Measurements from ENCODE around the gene ZMYM4.
A peak's percentile ranks its signal among the peaks of the same experiment; 100 is the strongest.

The ZMYM4 gene

GRCh38 chr1:35261412-35262120 lies 6.9 kb upstream of the ZMYM4 start:
- Histone ChIP-seq H3K4me1 (ENCODE audit: control extremely low read depth in 1 of 4, control insufficient read depth in 4 of 4, insufficient read depth in 4 of 4, low read length in 3 of 4) (peaks cover 0 to 20% (median 16%) of the 10 kb centered on the region in 4 experiments), H3K27me3 (replicated peaks in 2 of 5; ENCODE audit: control insufficient read depth in 4 of 5, insufficient read depth in 5 of 5, low read length in 4 of 5) (no peaks in the 10 kb centered on the region), H3K27ac (ENCODE audit: insufficient read depth in 1 of 2, low read depth in 1 of 2, low read length in 2 of 2, poor library complexity in 1 of 2, severe bottlenecking in 2 of 2) (no peak overlapping the region), H3K36me3 (ENCODE audit: control insufficient read depth in 4 of 4, insufficient read depth in 4 of 4, low read length in 3 of 4) (no peaks in the 10 kb centered on the region), H3K9me3 (ENCODE audit: control extremely low read depth in 1 of 5, control insufficient read depth in 4 of 5, insufficient read depth in 2 of 5, low read depth in 1 of 5, low read length in 4 of 5) (no peaks in the 10 kb centered on the region), H3K4me3 (ENCODE audit: control insufficient read depth in 1 of 7, extremely low read depth in 1 of 7, insufficient read depth in 4 of 7, low read depth in 2 of 7, low read length in 6 of 7) (no peak overlapping the region)
- ChIA-PET CTCF (no interaction called here), POLR2A (interaction anchor here (0.6 kb wide), 1 partner anchor 216 kb away, joined by 3 read pairs; no protein-coding TSS in a partner anchor)
- 100% methylated on average over 1 of the region's 4 CpGs for WGBS (ENCODE audit: insufficient coverage)
- no peak for DNase-seq

DNA sequence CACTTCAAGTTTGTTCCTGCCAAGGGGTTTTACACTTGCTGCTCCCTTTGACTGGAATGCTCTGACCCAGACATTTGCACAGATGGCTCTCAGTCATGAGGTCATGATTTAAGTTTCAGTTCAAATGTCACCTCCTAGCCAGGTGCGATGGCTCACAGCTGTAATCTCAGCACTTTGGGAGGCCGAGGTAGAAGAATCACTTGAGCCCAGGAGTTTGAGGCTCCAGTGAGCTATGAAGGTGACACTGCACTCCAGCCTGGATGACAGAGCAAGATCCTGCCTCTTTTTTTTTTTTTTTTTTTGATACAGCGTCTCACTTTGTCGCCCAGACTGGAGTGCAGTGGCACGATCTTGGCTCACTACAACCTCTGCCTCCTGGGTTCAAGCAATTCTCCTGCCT lies 4.5 kb upstream of the ZMYM4 start:
- peak in 1 of 3 donors; percentile 19 for DNase-seq
- no peak overlapping the region for H3K27ac ChIP-seq (ENCODE audit: insufficient read depth in 1 of 2, low read depth in 1 of 2, low read length in 2 of 2, poor library complexity in 1 of 2, severe bottlenecking in 2 of 2)
- ChIA-PET CTCF (no interaction called here), POLR2A (no interaction called here)
- H3K9me3 ChIP-seq (ENCODE audit: control extremely low read depth in 1 of 5, control insufficient read depth in 4 of 5, insufficient read depth in 2 of 5, low read depth in 1 of 5, low read length in 4 of 5): no peaks in the 10 kb centered on the region
- peaks cover 0 to 26% (median 18%) of the 10 kb centered on the region in 4 experiments for H3K4me1 ChIP-seq (ENCODE audit: control extremely low read depth in 1 of 4, control insufficient read depth in 4 of 4, insufficient read depth in 4 of 4, low read length in 3 of 4)
- no peak overlapping the region for H3K4me3 ChIP-seq (ENCODE audit: control insufficient read depth in 1 of 7, extremely low read depth in 1 of 7, insufficient read depth in 4 of 7, low read depth in 2 of 7, low read length in 6 of 7)
- 100% methylated on average over 2 of the region's 5 CpGs for WGBS (ENCODE audit: insufficient coverage)
- H3K36me3 ChIP-seq (ENCODE audit: control insufficient read depth in 4 of 4, insufficient read depth in 4 of 4, low read length in 3 of 4): no peaks in the 10 kb centered on the region
- H3K27me3 ChIP-seq (replicated peaks in 2 of 5; ENCODE audit: control insufficient read depth in 4 of 5, insufficient read depth in 5 of 5, low read length in 4 of 5): no peaks in the 10 kb centered on the region

DNA sequence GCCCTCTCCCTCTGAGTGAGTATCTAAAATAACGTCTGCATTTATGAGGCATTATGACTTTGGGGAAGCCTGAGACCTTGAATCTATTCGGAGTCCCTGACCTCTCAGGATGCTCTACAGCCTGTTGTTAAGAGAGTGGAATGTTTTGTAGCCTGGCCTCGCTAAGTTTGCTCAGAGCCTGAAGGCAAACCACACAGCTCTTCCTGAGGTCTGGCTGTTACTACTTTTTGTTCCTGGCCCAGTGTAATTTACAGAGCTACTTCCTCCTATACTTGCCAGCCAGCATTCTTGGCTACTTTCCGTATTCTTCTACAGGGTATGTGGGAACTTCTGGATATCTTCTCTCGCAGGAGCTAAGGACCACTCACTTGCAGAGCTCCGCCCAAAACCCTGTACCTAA lies 3.6 kb upstream of the ZMYM4 start:
- Histone ChIP-seq H3K27ac (ENCODE audit: insufficient read depth in 1 of 2, low read depth in 1 of 2, low read length in 2 of 2, poor library complexity in 1 of 2, severe bottlenecking in 2 of 2) (peak overlapping the region; percentile 56 to 81), H3K27me3 (replicated peaks in 2 of 5; ENCODE audit: control insufficient read depth in 4 of 5, insufficient read depth in 5 of 5, low read length in 4 of 5) (no peaks in the 10 kb centered on the region), H3K9me3 (ENCODE audit: control extremely low read depth in 1 of 5, control insufficient read depth in 4 of 5, insufficient read depth in 2 of 5, low read depth in 1 of 5, low read length in 4 of 5) (no peaks in the 10 kb centered on the region), H3K36me3 (ENCODE audit: control insufficient read depth in 4 of 4, insufficient read depth in 4 of 4, low read length in 3 of 4) (no peaks in the 10 kb centered on the region), H3K4me1 (ENCODE audit: control extremely low read depth in 1 of 4, control insufficient read depth in 4 of 4, insufficient read depth in 4 of 4, low read length in 3 of 4) (peaks cover 6 to 32% (median 21%) of the 10 kb centered on the region in 4 experiments), H3K4me3 (ENCODE audit: control insufficient read depth in 1 of 7, extremely low read depth in 1 of 7, insufficient read depth in 4 of 7, low read depth in 2 of 7, low read length in 6 of 7) (peak overlapping the region in 4 of 7 experiments; percentile 38 to 54 (median 40))
- WGBS (ENCODE audit: insufficient coverage): 0% methylated on average over 1 of the region's 6 CpGs
- CTCF ChIA-PET: interaction anchor here (0.8 to 1.3 kb wide), 3 partner anchors 8 to 63 kb away, joined by 3 to 5 read pairs (median 3); no protein-coding TSS in a partner anchor
- POLR2A ChIA-PET: interaction anchor here (0.7 kb wide), 1 partner anchor 10 kb away, joined by 3 read pairs; no protein-coding TSS in a partner anchor
- peak; percentile 38 to 60 (median 57) for DNase-seq

DNA sequence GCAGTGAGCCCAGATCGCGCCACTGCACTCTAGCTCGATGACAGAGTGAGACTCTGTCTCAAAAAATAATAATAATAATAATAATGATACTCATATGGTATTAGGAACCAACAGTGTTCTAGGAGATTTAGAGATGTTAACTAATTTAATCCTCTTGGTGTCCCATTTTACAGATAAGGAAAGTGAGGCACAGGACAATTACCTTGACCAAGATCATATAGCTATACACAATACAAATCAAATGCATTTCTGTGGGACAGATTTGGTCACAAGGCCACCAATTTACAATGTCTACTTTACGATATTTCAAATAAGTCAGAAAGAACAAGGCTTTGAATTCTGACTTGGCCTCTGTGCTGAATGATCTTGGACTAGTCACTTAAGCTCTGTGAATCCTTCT lies 2.2 kb upstream of the ZMYM4 start:
- WGBS (ENCODE audit: insufficient coverage): 100% methylated on average over 1 of the region's 4 CpGs
- Histone ChIP-seq H3K36me3 (ENCODE audit: control insufficient read depth in 4 of 4, insufficient read depth in 4 of 4, low read length in 3 of 4) (no peaks in the 10 kb centered on the region), H3K9me3 (ENCODE audit: control extremely low read depth in 1 of 5, control insufficient read depth in 4 of 5, insufficient read depth in 2 of 5, low read depth in 1 of 5, low read length in 4 of 5) (no peaks in the 10 kb centered on the region), H3K4me3 (ENCODE audit: control insufficient read depth in 1 of 7, extremely low read depth in 1 of 7, insufficient read depth in 4 of 7, low read depth in 2 of 7, low read length in 6 of 7) (no peak overlapping the region), H3K27me3 (replicated peaks in 2 of 5; ENCODE audit: control insufficient read depth in 4 of 5, insufficient read depth in 5 of 5, low read length in 4 of 5) (no peaks in the 10 kb centered on the region), H3K4me1 (ENCODE audit: control extremely low read depth in 1 of 4, control insufficient read depth in 4 of 4, insufficient read depth in 4 of 4, low read length in 3 of 4) (peaks cover 7 to 37% (median 25%) of the 10 kb centered on the region in 4 experiments), H3K27ac (ENCODE audit: insufficient read depth in 1 of 2, low read depth in 1 of 2, low read length in 2 of 2, poor library complexity in 1 of 2, severe bottlenecking in 2 of 2) (no peak overlapping the region)
- CTCF ChIA-PET: interaction anchor here (2.3 kb wide), 1 partner anchor 64 kb away, joined by 7 read pairs; no protein-coding TSS in a partner anchor
- POLR2A ChIA-PET: interaction anchor here (0.6 kb wide), 1 partner anchor 30 kb away, joined by 3 read pairs; no protein-coding TSS in a partner anchor
- no peak for DNase-seq

GRCh38 chr1:35269201-35269988 lies 886 bp downstream of the ZMYM4 start:
- Histone ChIP-seq H3K27me3 (replicated peaks in 2 of 5; ENCODE audit: control insufficient read depth in 4 of 5, insufficient read depth in 5 of 5, low read length in 4 of 5) (no peaks in the 10 kb centered on the region), H3K4me1 (ENCODE audit: control extremely low read depth in 1 of 4, control insufficient read depth in 4 of 4, insufficient read depth in 4 of 4, low read length in 3 of 4) (peaks cover 7 to 31% (median 22%) of the 10 kb centered on the region in 4 experiments), H3K4me3 (ENCODE audit: control insufficient read depth in 1 of 7, extremely low read depth in 1 of 7, insufficient read depth in 4 of 7, low read depth in 2 of 7, low read length in 6 of 7) (peak overlapping the region; percentile 72 to 97 (median 83)), H3K27ac (ENCODE audit: insufficient read depth in 1 of 2, low read depth in 1 of 2, low read length in 2 of 2, poor library complexity in 1 of 2, severe bottlenecking in 2 of 2) (peak overlapping the region; percentile 82 to 94), H3K36me3 (ENCODE audit: control insufficient read depth in 4 of 4, insufficient read depth in 4 of 4, low read length in 3 of 4) (peaks cover 0 to 7% (median 2%) of the 10 kb centered on the region in 4 experiments), H3K9me3 (ENCODE audit: control extremely low read depth in 1 of 5, control insufficient read depth in 4 of 5, insufficient read depth in 2 of 5, low read depth in 1 of 5, low read length in 4 of 5) (no peaks in the 10 kb centered on the region)
- ChIA-PET POLR2A (interaction anchor here (1.6 kb wide), 1 partner anchor 13 kb away, joined by 4 read pairs; no protein-coding TSS in a partner anchor), CTCF (interaction anchor here (1.6 kb wide), 1 partner anchor 71 kb away, joined by 4 read pairs; no protein-coding TSS in a partner anchor)
- peak; percentile 4 to 22 (median 15) for DNase-seq
- 0% methylated on average over 4 of the region's 24 CpGs for WGBS (ENCODE audit: insufficient coverage)

DNA sequence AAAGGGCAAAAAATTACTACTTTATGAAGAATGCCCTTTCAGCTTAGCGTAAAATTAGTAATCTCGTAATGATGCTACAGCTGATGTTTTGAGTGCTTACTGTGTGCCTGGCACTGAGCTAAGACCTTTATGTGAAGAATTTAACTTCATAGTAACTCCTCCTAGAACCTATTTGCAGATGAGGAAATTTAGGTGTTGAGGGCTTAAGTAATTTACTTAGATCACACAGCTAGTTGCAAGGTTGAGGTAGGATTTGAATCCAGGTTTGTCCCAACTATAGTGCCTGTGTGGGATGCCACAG lies 1.4 kb downstream of the ZMYM4 start:
- peak overlapping the region in 6 of 7 experiments; percentile 78 to 97 (median 86) for H3K4me3 ChIP-seq (ENCODE audit: control insufficient read depth in 1 of 7, extremely low read depth in 1 of 7, insufficient read depth in 4 of 7, low read depth in 2 of 7, low read length in 6 of 7)
- peak overlapping the region in 1 of 2 experiments; percentile 94 for H3K27ac ChIP-seq (ENCODE audit: insufficient read depth in 1 of 2, low read depth in 1 of 2, low read length in 2 of 2, poor library complexity in 1 of 2, severe bottlenecking in 2 of 2)
- POLR2A ChIA-PET: no interaction called here

More for the DNA sequence above, 1.4 kb downstream of the ZMYM4 start:
- 83% methylated on average over 1 of the region's 2 CpGs for WGBS (ENCODE audit: insufficient coverage)
- Histone ChIP-seq H3K36me3 (ENCODE audit: control insufficient read depth in 4 of 4, insufficient read depth in 4 of 4, low read length in 3 of 4) (peaks cover 0 to 7% (median 2%) of the 10 kb centered on the region in 4 experiments), H3K4me1 (ENCODE audit: control extremely low read depth in 1 of 4, control insufficient read depth in 4 of 4, insufficient read depth in 4 of 4, low read length in 3 of 4) (peaks cover 7 to 26% (median 17%) of the 10 kb centered on the region in 4 experiments), H3K27me3 (replicated peaks in 2 of 5; ENCODE audit: control insufficient read depth in 4 of 5, insufficient read depth in 5 of 5, low read length in 4 of 5) (no peaks in the 10 kb centered on the region), H3K9me3 (ENCODE audit: control extremely low read depth in 1 of 5, control insufficient read depth in 4 of 5, insufficient read depth in 2 of 5, low read depth in 1 of 5, low read length in 4 of 5) (no peaks in the 10 kb centered on the region)
- CTCF ChIA-PET: interaction anchor here (1.6 kb wide), 1 partner anchor 71 kb away, joined by 4 read pairs; no protein-coding TSS in a partner anchor
- no peak for DNase-seq

All from common myeloid progenitor, CD34-positive (primary cell).